Fibroblast of villous mesenchyme (primary cell): ENCODE measurements around the gene TRPV5. TPM values are rescaled to one million over a fixed set of nuclear protein-coding genes. Genes with fewer than 3 reads are reported as not detected.

ENCODE experiments used
- DNase-seq: peaks from one replicate; pipeline ENCODE4 v3.0.0-alpha.2; 2010; ENCODE audit warnings: low read depth
- H3K4me3 ChIP-seq: 2 replicates; pipeline ENCODE4 v1.5.1; 2011; ENCODE audit warnings: low read depth, mild to moderate bottlenecking, low read length
- total RNA-seq: library from RNA; depleted of rRNA; stranded (reverse); fragments of >200 nt; gene quantifications from 2 replicates; pipeline ENCODE4 v1.2.3, GENCODE V29; 2012
- TF ChIP-seq, protein P1 (sequence below): IDR thresholded peaks from 2 replicates; pipeline ENCODE4 v1.5.1; 2012; ENCODE audit warnings: low read depth, mild to moderate bottlenecking, low read length; ENCODE audit not compliant: insufficient read depth

The TRPV5 gene
- total RNA-seq, 1 donor, result not detected

DNA sequence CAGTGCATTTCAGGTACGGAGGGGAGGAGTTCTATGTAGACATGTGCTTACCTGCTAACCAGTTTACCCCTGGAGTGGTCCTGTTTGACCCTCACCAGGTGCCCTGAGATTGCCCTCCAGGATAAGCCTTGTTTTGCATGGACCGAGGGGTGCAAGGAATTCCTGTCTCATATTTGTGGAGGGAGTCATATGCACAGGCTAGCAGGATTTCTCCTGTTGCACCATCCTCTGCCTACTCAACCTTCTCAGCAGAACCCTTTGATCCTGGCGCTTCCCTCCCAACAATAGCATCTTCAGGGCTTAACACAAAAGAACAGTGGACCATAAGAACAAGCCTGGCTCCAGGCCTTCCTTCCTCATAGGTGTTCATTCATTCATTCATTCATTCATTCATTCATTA, 55.2 kb downstream of the TRPV5 start:
- TF ChIP-seq, protein P1, sequence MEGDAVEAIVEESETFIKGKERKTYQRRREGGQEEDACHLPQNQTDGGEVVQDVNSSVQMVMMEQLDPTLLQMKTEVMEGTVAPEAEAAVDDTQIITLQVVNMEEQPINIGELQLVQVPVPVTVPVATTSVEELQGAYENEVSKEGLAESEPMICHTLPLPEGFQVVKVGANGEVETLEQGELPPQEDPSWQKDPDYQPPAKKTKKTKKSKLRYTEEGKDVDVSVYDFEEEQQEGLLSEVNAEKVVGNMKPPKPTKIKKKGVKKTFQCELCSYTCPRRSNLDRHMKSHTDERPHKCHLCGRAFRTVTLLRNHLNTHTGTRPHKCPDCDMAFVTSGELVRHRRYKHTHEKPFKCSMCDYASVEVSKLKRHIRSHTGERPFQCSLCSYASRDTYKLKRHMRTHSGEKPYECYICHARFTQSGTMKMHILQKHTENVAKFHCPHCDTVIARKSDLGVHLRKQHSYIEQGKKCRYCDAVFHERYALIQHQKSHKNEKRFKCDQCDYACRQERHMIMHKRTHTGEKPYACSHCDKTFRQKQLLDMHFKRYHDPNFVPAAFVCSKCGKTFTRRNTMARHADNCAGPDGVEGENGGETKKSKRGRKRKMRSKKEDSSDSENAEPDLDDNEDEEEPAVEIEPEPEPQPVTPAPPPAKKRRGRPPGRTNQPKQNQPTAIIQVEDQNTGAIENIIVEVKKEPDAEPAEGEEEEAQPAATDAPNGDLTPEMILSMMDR, result no peak
- DNase-seq, result no peak
- H3K4me3 ChIP-seq, result no peak overlapping the region

DNA sequence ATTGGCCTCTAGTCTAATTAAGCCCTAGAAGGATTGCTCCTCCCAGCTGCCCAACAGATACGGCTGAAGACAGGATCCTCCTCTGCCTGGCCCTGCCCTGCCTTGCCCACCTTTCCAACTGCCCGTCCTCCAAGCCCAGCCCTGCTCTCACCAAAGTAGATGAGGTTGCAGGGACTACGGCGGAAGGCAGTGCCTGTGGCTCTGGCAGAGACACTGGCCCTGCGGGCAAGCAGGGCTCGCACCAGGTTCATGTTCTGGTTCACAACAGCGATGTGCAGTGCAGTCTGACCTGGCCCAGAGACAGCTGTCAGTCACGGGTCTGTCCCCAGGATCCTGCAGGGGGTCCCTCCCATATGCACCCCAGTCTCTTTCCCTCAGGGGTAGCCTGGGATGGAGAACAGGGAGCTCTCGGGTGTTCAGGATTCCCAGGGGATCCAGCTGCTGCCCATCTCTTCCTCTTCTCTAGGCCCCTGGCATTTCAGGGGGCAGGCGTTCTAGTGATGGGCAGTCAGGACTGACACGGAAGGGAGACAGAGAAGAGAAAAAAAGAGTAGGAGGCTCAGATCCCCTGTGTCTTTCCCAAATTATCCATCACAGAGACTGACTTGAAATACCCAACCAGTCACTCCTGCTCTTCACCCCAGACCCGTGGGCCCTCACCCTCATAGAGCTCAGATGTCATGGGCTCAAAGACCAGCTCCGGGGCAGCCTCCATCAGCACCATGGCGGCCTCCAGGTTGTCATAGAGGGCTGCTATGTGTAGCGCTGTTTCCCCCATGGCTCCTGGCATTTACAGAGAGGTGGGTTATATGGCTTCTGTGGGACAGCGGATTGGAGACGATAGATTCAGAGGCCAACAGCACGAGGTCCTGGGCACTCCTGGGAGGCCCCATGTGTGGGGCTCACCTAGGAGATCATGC, 56.3 kb downstream of the TRPV5 start:
- no peak overlapping the region for H3K4me3 ChIP-seq
- TF ChIP-seq, protein P1, result no peak
- DNase-seq, result no peak

DNA sequence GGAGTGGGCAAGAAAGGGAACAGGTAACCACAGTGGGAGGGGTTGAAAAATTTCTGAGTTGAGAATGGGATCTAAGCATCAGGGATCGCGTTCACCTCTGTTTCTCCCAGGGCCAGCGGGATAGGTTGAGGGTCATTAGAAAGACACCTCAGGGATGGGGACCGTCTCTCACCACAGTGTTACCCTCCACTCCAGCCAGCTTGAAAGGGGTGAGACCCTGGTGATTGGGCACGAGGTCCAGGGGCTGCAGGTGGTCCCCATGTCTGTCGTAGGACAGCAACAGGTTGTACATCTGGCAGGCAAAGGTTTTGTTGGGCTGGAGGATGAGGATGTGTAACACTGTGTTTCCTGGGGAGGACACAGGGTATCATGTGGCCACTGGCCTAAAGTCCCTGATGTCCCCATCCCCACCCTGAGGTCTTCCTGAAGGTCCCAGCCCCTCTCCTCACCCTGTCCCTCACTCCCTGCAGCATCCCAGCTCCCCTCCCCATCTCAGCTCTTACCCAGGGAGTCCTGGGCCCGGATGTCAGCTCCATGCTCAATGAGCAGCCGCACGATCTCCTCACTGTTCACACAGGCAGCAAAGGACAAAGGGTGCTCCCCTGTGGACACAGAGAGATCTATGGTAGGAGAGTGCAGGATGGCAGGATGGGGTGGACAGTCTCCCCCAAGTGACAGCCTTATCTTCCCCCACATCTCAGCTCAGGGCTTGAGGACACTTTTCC, 57.1 kb downstream of the TRPV5 start:
- TF ChIP-seq, protein P1, result no peak
- no peak overlapping the region for H3K4me3 ChIP-seq
- DNase-seq, result no peak

DNA sequence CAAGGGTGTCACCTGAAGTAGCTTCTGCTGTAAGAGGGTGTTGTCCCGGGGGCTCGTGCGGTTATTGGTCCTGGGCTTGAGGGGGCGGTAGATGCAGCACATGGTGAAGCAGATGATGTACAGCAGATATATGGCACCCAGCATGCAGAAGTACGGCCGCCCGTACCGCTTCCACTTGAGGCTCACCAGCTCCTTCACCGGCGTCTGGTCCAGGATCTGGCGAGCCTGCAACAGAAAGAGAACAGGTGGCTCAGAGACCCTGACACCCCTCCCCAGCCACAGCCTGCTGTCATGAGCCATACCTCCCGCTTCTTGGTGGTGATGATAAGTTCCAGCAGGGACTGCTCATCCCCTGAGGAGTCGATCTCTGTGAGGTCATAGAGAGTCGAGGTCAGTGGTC, 58.1 kb downstream of the TRPV5 start:
- no peak for DNase-seq
- TF ChIP-seq, protein P1, result no peak
- no peak overlapping the region for H3K4me3 ChIP-seq

DNA sequence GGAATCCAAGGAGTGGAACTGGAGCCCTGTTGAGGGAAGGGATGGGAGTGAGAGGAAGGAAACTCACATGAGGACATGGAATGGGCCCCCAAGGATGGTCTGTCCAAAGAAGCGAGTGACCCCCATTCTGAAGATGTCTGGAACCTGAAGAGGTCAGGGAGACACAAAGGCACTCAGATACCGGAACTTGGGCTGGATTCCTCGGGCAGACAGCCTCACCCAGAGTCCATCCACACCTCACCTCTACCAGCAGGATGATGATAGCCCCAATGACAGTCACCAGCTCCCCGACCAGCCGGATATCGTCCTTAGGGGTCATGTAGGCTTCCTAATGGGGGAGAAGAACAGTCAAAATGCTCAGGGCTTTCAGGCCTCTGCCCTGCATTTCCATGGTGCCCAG, 58.7 kb downstream of the TRPV5 start:
- TF ChIP-seq, protein P1, result no peak
- no peak for DNase-seq
- H3K4me3 ChIP-seq, result no peak overlapping the region

DNA sequence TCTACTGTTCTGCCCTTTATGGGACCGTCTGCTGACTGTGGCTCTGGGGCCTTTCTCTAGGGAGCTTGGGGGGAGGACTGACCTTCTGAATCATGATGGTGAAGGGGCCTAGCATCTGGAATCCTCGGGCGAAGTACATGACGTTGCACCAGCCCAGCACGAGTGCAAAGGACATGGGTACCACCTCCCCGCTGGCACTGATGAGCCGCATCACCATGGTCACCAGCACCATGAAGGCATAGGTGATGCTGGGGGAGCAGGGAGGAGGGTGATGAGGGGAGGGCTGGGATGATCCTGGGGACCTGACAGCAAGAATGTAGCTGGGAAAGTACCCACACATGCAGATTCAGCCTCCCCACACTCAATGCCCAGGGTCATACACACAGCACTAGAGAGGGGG, 59.1 kb downstream of the TRPV5 start:
- TF ChIP-seq, protein P1, result no peak
- no peak for DNase-seq
- no peak overlapping the region for H3K4me3 ChIP-seq
